ENCODE data around the gene TBXAS1.

The TBXAS1 gene

GRCh38 chr7:140062528-140063299 is 233.7 kb downstream of the TBXAS1 start, which contains the start of gene PARP12 (continued):
- TF ChIP-seq ZNF211 (tag by site-specific recombination; IDR thresholded peaks at IDR 0.05; ENCODE audit: low read depth): no peak
- TF ChIP-seq GLI4 (tag by site-specific recombination; IDR thresholded peaks at IDR 0.05): no peak
- TF ChIP-seq ZNF112 (tag by site-specific recombination; IDR thresholded peaks at IDR 0.05): no peak
- TF ChIP-seq ZFP41 (tag by site-specific recombination; IDR thresholded peaks at IDR 0.05; ENCODE audit: borderline replicate concordance): no peak
- peak; percentile 40; the same call in 1 of the 2 replicates for TF ChIP-seq ZXDB (tag by site-specific recombination; IDR thresholded peaks at IDR 0.05)
- TF ChIP-seq ZNF610 (tag by site-specific recombination; IDR thresholded peaks at IDR 0.05; ENCODE audit: borderline replicate concordance): peak; percentile 60; the same call in 1 of the 2 replicates
- no peak for TF ChIP-seq ZNF214 (tag by site-specific recombination; IDR thresholded peaks at IDR 0.05; ENCODE audit: borderline replicate concordance)
- TF ChIP-seq ZNF747 (tag by site-specific recombination; IDR thresholded peaks at IDR 0.05): no peak
- TF ChIP-seq ZNF704 (tag by site-specific recombination; IDR thresholded peaks at IDR 0.05): no peak
- TF ChIP-seq ZNF274 (IDR thresholded peaks at IDR 0.05; ENCODE audit: low read length): no peak
- TF ChIP-seq ZNF274 (tag by site-specific recombination; IDR thresholded peaks at IDR 0.05; ENCODE audit: borderline replicate concordance): no peak
- no peak for TF ChIP-seq ZNF664 (tag by site-specific recombination; IDR thresholded peaks at IDR 0.05)
- no peak for TF ChIP-seq ZNF354C (tag by site-specific recombination; IDR thresholded peaks at IDR 0.05; ENCODE audit: borderline replicate concordance, low read depth)
- no peak for TF ChIP-seq ZNF114 (tag by site-specific recombination; IDR thresholded peaks at IDR 0.05)
- TF ChIP-seq ZFHX2 (tag by site-specific recombination; conservative IDR thresholded peaks at IDR 0.05): 0 out of 2 replicates have a peak, but pooled peaks have one; percentile 8
- TF ChIP-seq ZBTB20 (tag by site-specific recombination; IDR thresholded peaks at IDR 0.05): peak; percentile 42; the same call in 1 of the 2 replicates
- peak; percentile 52; the same call in 1 of the 2 replicates for TF ChIP-seq ZNF626 (tag by site-specific recombination; IDR thresholded peaks at IDR 0.05)
- no peak for TF ChIP-seq SETDB1 (IDR thresholded peaks at IDR 0.05; ENCODE audit: insufficient read length, low read length)
- peak; percentile 77 for TF ChIP-seq KLF1 (tag by site-specific recombination; IDR thresholded peaks at IDR 0.05)
- peak; percentile 37 for TF ChIP-seq ZNF600 (tag by site-specific recombination; IDR thresholded peaks at IDR 0.05)
- no peak for TF ChIP-seq MEIS1 (CRISPR knock-in tag; IDR thresholded peaks at IDR 0.05; ENCODE audit: borderline replicate concordance)
- TF ChIP-seq ZSCAN23 (tag by site-specific recombination; IDR thresholded peaks at IDR 0.05): no peak
- no peak for TF ChIP-seq HOXC10 (CRISPR knock-in tag; IDR thresholded peaks at IDR 0.05)
- TF ChIP-seq, protein P1, sequence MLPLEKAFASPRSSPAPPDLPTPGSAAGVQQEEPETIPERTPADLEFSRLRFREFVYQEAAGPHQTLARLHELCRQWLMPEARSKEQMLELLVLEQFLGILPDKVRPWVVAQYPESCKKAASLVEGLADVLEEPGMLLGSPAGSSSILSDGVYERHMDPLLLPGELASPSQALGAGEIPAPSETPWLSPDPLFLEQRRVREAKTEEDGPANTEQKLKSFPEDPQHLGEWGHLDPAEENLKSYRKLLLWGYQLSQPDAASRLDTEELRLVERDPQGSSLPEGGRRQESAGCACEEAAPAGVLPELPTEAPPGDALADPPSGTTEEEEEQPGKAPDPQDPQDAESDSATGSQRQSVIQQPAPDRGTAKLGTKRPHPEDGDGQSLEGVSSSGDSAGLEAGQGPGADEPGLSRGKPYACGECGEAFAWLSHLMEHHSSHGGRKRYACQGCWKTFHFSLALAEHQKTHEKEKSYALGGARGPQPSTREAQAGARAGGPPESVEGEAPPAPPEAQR (tag by site-specific recombination; IDR thresholded peaks at IDR 0.05): no peak
- TF ChIP-seq SP2 (tag by site-specific recombination; IDR thresholded peaks at IDR 0.05): no peak
- peak; percentile 43; the same call in 1 of the 2 replicates for TF ChIP-seq ZIC2 (tag by site-specific recombination; IDR thresholded peaks at IDR 0.05)
- no peak for TF ChIP-seq AEBP2 (tag by site-specific recombination; IDR thresholded peaks at IDR 0.05; ENCODE audit: borderline replicate concordance)
- TF ChIP-seq, protein P2, sequence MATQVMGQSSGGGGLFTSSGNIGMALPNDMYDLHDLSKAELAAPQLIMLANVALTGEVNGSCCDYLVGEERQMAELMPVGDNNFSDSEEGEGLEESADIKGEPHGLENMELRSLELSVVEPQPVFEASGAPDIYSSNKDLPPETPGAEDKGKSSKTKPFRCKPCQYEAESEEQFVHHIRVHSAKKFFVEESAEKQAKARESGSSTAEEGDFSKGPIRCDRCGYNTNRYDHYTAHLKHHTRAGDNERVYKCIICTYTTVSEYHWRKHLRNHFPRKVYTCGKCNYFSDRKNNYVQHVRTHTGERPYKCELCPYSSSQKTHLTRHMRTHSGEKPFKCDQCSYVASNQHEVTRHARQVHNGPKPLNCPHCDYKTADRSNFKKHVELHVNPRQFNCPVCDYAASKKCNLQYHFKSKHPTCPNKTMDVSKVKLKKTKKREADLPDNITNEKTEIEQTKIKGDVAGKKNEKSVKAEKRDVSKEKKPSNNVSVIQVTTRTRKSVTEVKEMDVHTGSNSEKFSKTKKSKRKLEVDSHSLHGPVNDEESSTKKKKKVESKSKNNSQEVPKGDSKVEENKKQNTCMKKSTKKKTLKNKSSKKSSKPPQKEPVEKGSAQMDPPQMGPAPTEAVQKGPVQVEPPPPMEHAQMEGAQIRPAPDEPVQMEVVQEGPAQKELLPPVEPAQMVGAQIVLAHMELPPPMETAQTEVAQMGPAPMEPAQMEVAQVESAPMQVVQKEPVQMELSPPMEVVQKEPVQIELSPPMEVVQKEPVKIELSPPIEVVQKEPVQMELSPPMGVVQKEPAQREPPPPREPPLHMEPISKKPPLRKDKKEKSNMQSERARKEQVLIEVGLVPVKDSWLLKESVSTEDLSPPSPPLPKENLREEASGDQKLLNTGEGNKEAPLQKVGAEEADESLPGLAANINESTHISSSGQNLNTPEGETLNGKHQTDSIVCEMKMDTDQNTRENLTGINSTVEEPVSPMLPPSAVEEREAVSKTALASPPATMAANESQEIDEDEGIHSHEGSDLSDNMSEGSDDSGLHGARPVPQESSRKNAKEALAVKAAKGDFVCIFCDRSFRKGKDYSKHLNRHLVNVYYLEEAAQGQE (tag by site-specific recombination; IDR thresholded peaks at IDR 0.05): no peak
- TF ChIP-seq ZNF37A (tag by site-specific recombination; IDR thresholded peaks at IDR 0.05): no peak
- no peak for TF ChIP-seq ZNF48 (tag by site-specific recombination; IDR thresholded peaks at IDR 0.05)
- TF ChIP-seq ZFP69B (tag by site-specific recombination; IDR thresholded peaks at IDR 0.05): no peak
- no peak; the same call in 1 of the 2 replicates for TF ChIP-seq KLF7 (tag by site-specific recombination; IDR thresholded peaks at IDR 0.05; ENCODE audit: borderline replicate concordance)
